Measurements from ENCODE around the gene CTPS1. TPM values are rescaled to one million over a fixed set of nuclear protein-coding genes. Genes with fewer than 3 reads are reported as not detected.
A peak's percentile ranks its signal among the peaks of the same experiment; 100 is the strongest.

The CTPS1 gene
- total and polyA plus RNA-seq, 2 of the 13 experiments (the other 11 are each of a cell fraction or from before 2014, with no cell fraction given), result 9.6 to 42.8 TPM

DNA sequence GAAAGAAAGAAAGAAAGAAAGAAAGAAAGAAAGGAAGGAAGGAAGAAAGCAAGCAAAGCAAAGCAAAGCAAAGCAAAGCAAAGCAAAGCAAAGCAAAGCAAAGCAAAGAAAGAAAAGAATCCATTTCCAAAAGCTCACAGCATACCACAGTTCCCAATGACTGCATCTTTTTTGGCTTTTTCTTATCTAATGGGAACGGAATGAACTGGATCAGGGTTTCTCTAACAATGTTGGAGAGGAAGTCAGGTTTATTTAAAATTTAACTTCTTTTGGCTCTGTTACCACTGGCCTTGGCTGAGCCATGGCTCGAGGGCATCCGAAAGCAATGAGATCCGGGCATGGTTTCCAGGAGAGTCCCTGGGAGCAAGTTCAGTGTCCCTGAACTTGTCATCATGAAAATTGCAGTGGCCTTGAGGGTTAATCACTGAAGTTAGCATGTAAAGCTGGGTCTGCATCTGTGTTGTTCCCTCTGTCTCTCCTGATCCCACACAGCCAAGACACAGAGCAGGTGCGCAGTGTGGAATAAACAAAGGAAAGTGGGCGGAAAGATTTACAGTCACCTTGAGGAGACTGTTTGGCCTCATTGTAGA is 34.6 kb upstream of the CTPS1 start (continued):
- TF ChIP-seq, protein P1, sequence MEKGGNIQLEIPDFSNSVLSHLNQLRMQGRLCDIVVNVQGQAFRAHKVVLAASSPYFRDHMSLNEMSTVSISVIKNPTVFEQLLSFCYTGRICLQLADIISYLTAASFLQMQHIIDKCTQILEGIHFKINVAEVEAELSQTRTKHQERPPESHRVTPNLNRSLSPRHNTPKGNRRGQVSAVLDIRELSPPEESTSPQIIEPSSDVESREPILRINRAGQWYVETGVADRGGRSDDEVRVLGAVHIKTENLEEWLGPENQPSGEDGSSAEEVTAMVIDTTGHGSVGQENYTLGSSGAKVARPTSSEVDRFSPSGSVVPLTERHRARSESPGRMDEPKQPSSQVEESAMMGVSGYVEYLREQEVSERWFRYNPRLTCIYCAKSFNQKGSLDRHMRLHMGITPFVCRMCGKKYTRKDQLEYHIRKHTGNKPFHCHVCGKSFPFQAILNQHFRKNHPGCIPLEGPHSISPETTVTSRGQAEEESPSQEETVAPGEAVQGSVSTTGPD (CRISPR knock-in tag; IDR thresholded peaks at IDR 0.05), result no peak
- TF ChIP-seq ZNF780A (CRISPR knock-in tag; IDR thresholded peaks at IDR 0.05) (no peak), ZNF629 (CRISPR knock-in tag; conservative IDR thresholded peaks at IDR 0.05) (no peak), SRY (CRISPR knock-in tag; IDR thresholded peaks at IDR 0.05) (no peak), ZNF558 (CRISPR knock-in tag; IDR thresholded peaks at IDR 0.05; ENCODE audit: borderline replicate concordance) (no peak), ZNF317 (CRISPR knock-in tag; IDR thresholded peaks at IDR 0.05) (no peak), ZNF572 (CRISPR knock-in tag; IDR thresholded peaks at IDR 0.05) (no peak), SSRP1 (CRISPR knock-in tag; IDR thresholded peaks at IDR 0.05) (no peak), ZMYM4 (CRISPR knock-in tag; IDR thresholded peaks at IDR 0.05) (0 out of 2 replicates have a peak, but pooled peaks have one; percentile 26), MIER2 (CRISPR knock-in tag; IDR thresholded peaks at IDR 0.05) (no peak), ZBTB38 (CRISPR knock-in tag; IDR thresholded peaks at IDR 0.05) (peak; percentile 16; the same call in 1 of the 2 replicates), ZBTB20 (CRISPR knock-in tag; IDR thresholded peaks at IDR 0.05; ENCODE audit: borderline replicate concordance, low read depth) (no peak), ZNF792 (CRISPR knock-in tag; IDR thresholded peaks at IDR 0.05) (peak; percentile 34; the same call in 1 of the 2 replicates), EHMT2 (IDR thresholded peaks at IDR 0.05; ENCODE audit: borderline replicate concordance, low read depth, low read length) (no peak), EED (CRISPR knock-in tag; IDR thresholded peaks at IDR 0.05) (no peak), ZNF761 (CRISPR knock-in tag; conservative IDR thresholded peaks at IDR 0.05) (no peak), CCDC6 (CRISPR knock-in tag; IDR thresholded peaks at IDR 0.05) (no peak), RFX3 (CRISPR knock-in tag; IDR thresholded peaks at IDR 0.05) (no peak; the same call in 1 of the 2 replicates), SMARCE1 (IDR thresholded peaks at IDR 0.05; ENCODE audit: borderline replicate concordance) (no peak), YY1 (IDR thresholded peaks at IDR 0.05; ENCODE audit: insufficient read depth, insufficient replicate concordance, low read depth, low read length) (no peak), SRF (IDR thresholded peaks at IDR 0.05; ENCODE audit: low read depth, low read length) (no peak), ZNF768 (CRISPR knock-in tag; IDR thresholded peaks at IDR 0.05) (no peak), ZFY (CRISPR knock-in tag; IDR thresholded peaks at IDR 0.05) (no peak), CAMTA2 (CRISPR knock-in tag; IDR thresholded peaks at IDR 0.05; ENCODE audit: borderline replicate concordance) (no peak), IKZF1 (IDR thresholded peaks at IDR 0.05) (no peak), KLF15 (CRISPR knock-in tag; IDR thresholded peaks at IDR 0.05; ENCODE audit: borderline replicate concordance) (no peak), ZNF207 (IDR thresholded peaks at IDR 0.05; ENCODE audit: borderline replicate concordance) (no peak), ZBTB1 (CRISPR knock-in tag; IDR thresholded peaks at IDR 0.05; ENCODE audit: borderline replicate concordance) (no peak), RARG (CRISPR knock-in tag; IDR thresholded peaks at IDR 0.05; ENCODE audit: low read depth) (no peak), TSC22D2 (CRISPR knock-in tag; IDR thresholded peaks at IDR 0.05; ENCODE audit: borderline replicate concordance) (no peak), ZFP82 (CRISPR knock-in tag; IDR thresholded peaks at IDR 0.05; ENCODE audit: borderline replicate concordance) (no peak), IRF2 (CRISPR knock-in tag; IDR thresholded peaks at IDR 0.05) (0 out of 2 replicates have a peak, but pooled peaks have one; percentile 29), ZFP37 (CRISPR knock-in tag; IDR thresholded peaks at IDR 0.05; ENCODE audit: borderline replicate concordance) (no peak), ZFP36 (IDR thresholded peaks at IDR 0.05; ENCODE audit: borderline replicate concordance, low read depth, low read length, partially characterized antibody) (no peak)
